SK-N-MC (cell line): ENCODE results near the gene STK17B.

ENCODE experiments used
- DNase-seq: peaks from one replicate; pipeline ENCODE4 v3.0.0-alpha.2; 2011; ENCODE audit warnings: low read depth, low spot score
- H3K27ac ChIP-seq: fragments of 200-600 bp; sonication (generic); 2 replicates; pipeline ENCODE4 v1.5.1; 2016; ENCODE audit warnings: mixed run types
- H3K36me3 ChIP-seq: fragments of 200-600 bp; sonication (generic); 2 replicates; pipeline ENCODE4 v1.6.1; 2017; ENCODE audit warnings: antibody characterized with exemption, low read length, mixed read lengths; ENCODE audit not compliant: insufficient read depth
- H3K4me3 ChIP-seq: fragments of 200-600 bp; sonication (generic); 2 replicates; pipeline ENCODE4 v1.5.1; 2016
- H3K9ac ChIP-seq: fragments of 200-600 bp; sonication (generic); 2 replicates; pipeline ENCODE4 v1.8.0; 2017; ENCODE audit warnings: mixed run types, mixed read lengths; ENCODE audit not compliant: insufficient read length
- H3K9me3 ChIP-seq: fragments of 200-600 bp; sonication (generic); 2 replicates; pipeline ENCODE4 v1.6.1; 2017; ENCODE audit warnings: low read depth, mild to moderate bottlenecking, antibody characterized with exemption, low read length, moderate library complexity, mixed read lengths
- EZH2 ChIP-seq: fragments of 200-600 bp; sonication (generic); IDR thresholded peaks from one replicate; pipeline ENCODE4 v1.6.1; 2017; ENCODE audit warnings: antibody characterized with exemption
- FOXP2 ChIP-seq: optimal IDR thresholded peaks from 2 replicates; pipeline ENCODE3; 2011; ENCODE audit warnings: mild to moderate bottlenecking, moderate library complexity; ENCODE audit not compliant: insufficient read depth; ENCODE audit errors: extremely low read length, control extremely low read depth
- POLR2AphosphoS5 ChIP-seq: IDR thresholded peaks from 2 replicates; pipeline ENCODE4 v1.6.1; 2012; ENCODE audit warnings: mild to moderate bottlenecking, low read depth, low read length, borderline replicate concordance

Gene STK17B

DNA sequence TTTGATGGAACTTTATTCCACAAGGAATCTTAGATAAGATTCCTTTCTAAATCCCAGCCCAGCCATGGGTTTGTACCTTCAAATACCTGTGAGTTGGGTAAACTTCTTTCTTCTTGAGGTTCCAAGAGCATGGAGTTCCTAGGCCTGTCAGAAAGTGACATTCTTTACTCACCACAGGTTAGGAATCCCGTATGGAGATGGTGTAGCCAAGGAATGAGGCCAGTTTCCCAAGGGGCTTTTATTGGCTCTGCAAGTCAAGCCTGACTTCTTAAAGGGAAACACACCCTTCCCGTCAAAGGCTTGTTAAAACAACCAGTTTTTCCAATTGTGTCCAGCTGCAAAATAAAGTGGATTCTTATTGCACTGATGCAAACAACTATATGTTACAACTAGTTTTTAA lies 45.8 kb downstream of the STK17B start:
- Histone ChIP-seq H3K4me3 (no peak overlapping the region), H3K9ac (no peak overlapping the region), H3K27ac (no peak overlapping the region), H3K36me3 (no peaks in the 10 kb centered on the region), H3K9me3 (peaks cover 7% of the 10 kb centered on the region; the same call in 1 of the 2 replicates)
- TF ChIP-seq EZH2: no peak
- no peak for TF ChIP-seq POLR2AphosphoS5
- no peak for TF ChIP-seq FOXP2
- DNase-seq: no peak

GRCh38 chr2:196123679-196124373 lies 47.6 kb downstream of the STK17B start:
- Histone ChIP-seq H3K4me3 (no peak overlapping the region), H3K9me3 (no peaks in the 10 kb centered on the region), H3K27ac (no peak overlapping the region), H3K36me3 (no peaks in the 10 kb centered on the region), H3K9ac (no peak overlapping the region)
- TF ChIP-seq FOXP2 (no peak), POLR2AphosphoS5 (no peak), EZH2 (no peak)
- no peak for DNase-seq

DNA sequence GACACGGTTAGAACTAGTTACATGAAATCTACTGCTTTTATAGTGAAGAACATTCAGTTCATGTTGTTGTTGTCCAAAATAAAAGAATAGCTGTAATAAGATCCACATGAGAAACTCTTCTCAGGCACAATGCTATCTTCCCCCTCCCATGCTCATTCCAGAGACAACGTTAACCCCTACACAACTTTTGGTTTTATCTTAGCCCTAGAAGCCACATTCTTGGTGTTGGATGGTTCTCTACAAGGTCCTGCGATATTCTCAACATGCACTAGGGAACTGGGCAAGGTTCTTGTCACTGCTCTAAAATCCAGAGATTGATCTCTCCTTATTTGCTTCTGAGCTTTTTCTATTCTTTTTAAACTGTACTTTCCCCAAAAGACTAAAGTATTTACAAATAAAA lies 51.5 kb downstream of the STK17B start:
- H3K9me3 ChIP-seq: no peaks in the 10 kb centered on the region
- no peak for DNase-seq
- no peak overlapping the region for H3K9ac ChIP-seq
- H3K36me3 ChIP-seq: no peaks in the 10 kb centered on the region
- H3K27ac ChIP-seq: no peak overlapping the region
- H3K4me3 ChIP-seq: no peak overlapping the region
- TF ChIP-seq FOXP2 (no peak), EZH2 (no peak), POLR2AphosphoS5 (no peak)

- no peak overlapping the region for H3K4me3 ChIP-seq
- no peaks in the 10 kb centered on the region for H3K36me3 ChIP-seq
- H3K9ac ChIP-seq: no peak overlapping the region
- H3K9me3 ChIP-seq: no peaks in the 10 kb centered on the region
- TF ChIP-seq EZH2: no peak
- TF ChIP-seq FOXP2: no peak
- no peak for TF ChIP-seq POLR2AphosphoS5
- H3K27ac ChIP-seq: 0 out of 2 replicates have a peak overlapping the region, but pooled peaks have one; percentile 10
- no peak for DNase-seq
Measured at GRCh38 chr2:196117214-196117705, 54.1 kb downstream of the STK17B start.

GRCh38 chr2:196113061-196113974 lies 58.1 kb downstream of the STK17B start:
- Histone ChIP-seq H3K27ac (peak overlapping the region; percentile 96), H3K9ac (peak overlapping the region; percentile 69), H3K9me3 (no peaks in the 10 kb centered on the region), H3K4me3 (peak overlapping the region; percentile 58), H3K36me3 (no peaks in the 10 kb centered on the region)
- TF ChIP-seq POLR2AphosphoS5 (peak; percentile 27; the same call in 1 of the 2 replicates), EZH2 (no peak), FOXP2 (no peak)
- DNase-seq: peak; percentile 52

DNA sequence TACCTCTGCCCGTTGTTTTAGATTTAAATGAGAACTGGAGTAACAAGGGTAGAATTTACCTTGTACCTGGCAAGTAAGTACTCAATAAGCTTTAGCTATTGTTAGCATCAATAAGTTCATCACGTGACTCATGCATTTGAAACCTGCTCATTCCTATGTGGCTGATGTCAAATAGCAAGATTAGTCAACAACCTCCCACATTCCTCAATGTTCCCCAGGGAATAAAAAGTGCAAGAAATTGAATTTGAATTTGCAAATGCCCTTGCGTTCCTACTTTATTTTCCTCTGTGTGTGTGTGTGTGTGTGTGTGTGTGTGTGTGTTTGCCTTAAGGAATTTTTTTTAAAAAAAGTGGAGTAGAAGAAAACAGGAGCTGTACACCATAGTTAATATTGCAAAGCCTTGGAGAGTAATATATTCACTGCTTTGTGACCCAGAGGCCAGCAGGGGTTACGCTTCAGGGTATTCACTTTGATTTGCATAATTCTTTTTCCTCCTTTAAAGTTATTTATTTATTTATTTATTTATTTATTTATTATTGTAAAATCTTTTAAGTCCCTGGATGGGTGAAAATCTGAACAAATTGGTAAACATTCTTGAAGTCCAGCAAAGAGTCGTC lies 58.9 kb downstream of the STK17B start:
- Histone ChIP-seq H3K4me3 (peak overlapping the region; percentile 58), H3K9me3 (no peaks in the 10 kb centered on the region), H3K36me3 (no peaks in the 10 kb centered on the region), H3K9ac (peak overlapping the region; percentile 69), H3K27ac (peak overlapping the region; percentile 96)
- TF ChIP-seq POLR2AphosphoS5: no peak
- no peak for TF ChIP-seq FOXP2
- no peak for TF ChIP-seq EZH2
- DNase-seq: peak; percentile 77

- DNase-seq: no peak
- H3K36me3 ChIP-seq: no peaks in the 10 kb centered on the region
- H3K9ac ChIP-seq: no peak overlapping the region
- no peak for TF ChIP-seq EZH2
- TF ChIP-seq POLR2AphosphoS5: no peak
- no peak for TF ChIP-seq FOXP2
- H3K9me3 ChIP-seq: no peaks in the 10 kb centered on the region
- no peak overlapping the region for H3K27ac ChIP-seq
- no peak overlapping the region for H3K4me3 ChIP-seq
Measured at GRCh38 chr2:196108604-196109003, 62.8 kb downstream of the STK17B start.

GRCh38 chr2:196105951-196106350 lies 65.4 kb downstream of the STK17B start:
- Histone ChIP-seq H3K27ac (peak overlapping the region; percentile 61), H3K4me3 (peak overlapping the region; percentile 29), H3K9me3 (no peaks in the 10 kb centered on the region), H3K9ac (peak overlapping the region; percentile 33), H3K36me3 (no peaks in the 10 kb centered on the region)
- TF ChIP-seq FOXP2: no peak
- no peak for TF ChIP-seq EZH2
- TF ChIP-seq POLR2AphosphoS5: no peak
- no peak for DNase-seq
